Natural killer cell (primary cell): ENCODE results near the gene ERBB4. TPM values are rescaled to one million over a fixed set of nuclear protein-coding genes. Genes with fewer than 3 reads are reported as not detected.

ENCODE experiments used
- ATAC-seq, 3 donors: fragments of 150-1000 bp in 2 of 3; fragments of 200-7000 bp in 1 of 3; cut with Tn5 transposase; 1 replicate in 1 of 3; 2 replicates in 2 of 3; pipeline ENCODE4 v1.10.0; 2021; ENCODE audit warnings: mild to moderate bottlenecking in 2 of 3, moderate library complexity in 2 of 3
- DNase-seq, 2 donors: peaks; one replicate each; pipeline versions ENCODE4 v3.0.0 to v3.0.0-alpha.2; 2013 to 2021; ENCODE audit warnings: mixed read lengths in 1 of 2
- H3K27ac ChIP-seq: one replicate; pipeline ENCODE4 v1.5.1; 2013; ENCODE audit warnings: mild to moderate bottlenecking, low read length
- H3K27me3 ChIP-seq: one replicate; pipeline ENCODE4 v1.6.1; 2013; ENCODE audit warnings: low read length; ENCODE audit not compliant: control insufficient read depth, insufficient read depth
- H3K36me3 ChIP-seq: one replicate; pipeline ENCODE4 v1.6.1; 2013; ENCODE audit warnings: low read length; ENCODE audit not compliant: control insufficient read depth, insufficient read depth
- H3K4me1 ChIP-seq: one replicate; pipeline ENCODE4 v1.6.1; 2013; ENCODE audit warnings: low read length; ENCODE audit not compliant: control insufficient read depth, insufficient read depth
- H3K4me3 ChIP-seq: one replicate; pipeline ENCODE4 v1.5.1; 2013; ENCODE audit warnings: low read length
- H3K9me3 ChIP-seq: one replicate; pipeline ENCODE4 v1.6.1; 2013; ENCODE audit warnings: low read length; ENCODE audit not compliant: control insufficient read depth, insufficient read depth
- H3K27ac Mint-ChIP-seq, 2 donors: one replicate each; pipeline ENCODE4 v1.8.0; 2022; ENCODE audit warnings: mild to moderate bottlenecking in 2 of 2, mixed read lengths in 2 of 2, moderate library complexity in 1 of 2
- H3K27me3 Mint-ChIP-seq, 2 donors: one replicate each; pipeline ENCODE4 v1.8.0; 2022; ENCODE audit warnings: low read depth in 2 of 2, mixed read lengths in 2 of 2
- H3K36me3 Mint-ChIP-seq: one replicate; pipeline ENCODE4 v1.8.0; 2022; ENCODE audit warnings: mixed read lengths
- H3K4me1 Mint-ChIP-seq, 2 donors: one replicate each; pipeline ENCODE4 v1.8.0; 2022; ENCODE audit warnings: mixed read lengths in 2 of 2
- H3K4me3 Mint-ChIP-seq: one replicate; pipeline ENCODE4 v1.8.0; 2022; ENCODE audit warnings: mild to moderate bottlenecking, moderate library complexity, mixed read lengths
- H3K9me3 Mint-ChIP-seq, 2 donors: one replicate each; pipeline ENCODE4 v1.8.0; 2022; ENCODE audit warnings: mixed read lengths in 2 of 2
- CTCF ChIP-seq: fragments of 200-600 bp; IDR thresholded peaks from one replicate; pipeline ENCODE4 v1.8.0; 2022; ENCODE audit warnings: antibody characterized with exemption
- WGBS: methylation state at CpG from one replicate; pipeline ENCODE4 v1.1.7; 2013; ENCODE audit warnings: missing lambda C conversion rate; ENCODE audit not compliant: insufficient coverage; 5-methylcytosine and 5-hydroxymethylcytosine counted together
- intact Hi-C: fragments of 100-400 bp; cut with micrococcal nuclease; formaldehyde crosslinking; loops from one replicate; pipeline ENCODE4 v1.14.2; 2022
- total RNA-seq, 4 donors: library from RNA; stranded (reverse); fragments of 120-200 nt in 1 of 4; gene quantifications; one replicate each; pipeline versions ENCODE4 v1.2.3 to v1.2.4, GENCODE V29; 2013 to 2022

ERBB4 gene
- total RNA-seq, 3 donors from 2014 or later (not counting 1 experiment from before 2014, with no cell fraction given) = 0.08 TPM; not detected in 2

- intact Hi-C loops = no loop called here
- Mint-ChIP-seq H3K9me3 (peaks cover 4 to 10% of the 10 kb centered on the region in 2 donors), H3K27ac (no peak overlapping the region), H3K4me1 (no peaks in the 10 kb centered on the region), H3K36me3 (no peaks in the 10 kb centered on the region), H3K4me3 (no peak overlapping the region), H3K27me3 (no peaks in the 10 kb centered on the region)
- TF ChIP-seq CTCF = no peak
- Histone ChIP-seq H3K27me3 (no peaks in the 10 kb centered on the region), H3K27ac (no peak overlapping the region), H3K36me3 (no peaks in the 10 kb centered on the region), H3K4me1 (no peaks in the 10 kb centered on the region), H3K4me3 (no peak overlapping the region), H3K9me3 (no peaks in the 10 kb centered on the region)
- no CpG with 5 or more reads among the region's 1 CpG for WGBS
- DNase-seq (no peak), ATAC-seq (no peak)
Observed at GRCh38 chr2:211816754-211817153, 721.8 kb downstream of the ERBB4 start.

- H3K9me3 Mint-ChIP-seq = peaks cover 6 to 11% of the 10 kb centered on the region in 2 donors
- H3K27me3 Mint-ChIP-seq = no peaks in the 10 kb centered on the region
- H3K4me3 Mint-ChIP-seq = no peak overlapping the region
Observed at GRCh38 chr2:211812587-211812986, 726.0 kb downstream of the ERBB4 start.

GRCh38 chr2:211802666-211803065, 735.9 kb downstream of the ERBB4 start:
- Histone ChIP-seq H3K9me3 (no peaks in the 10 kb centered on the region), H3K27ac (no peak overlapping the region), H3K27me3 (no peaks in the 10 kb centered on the region), H3K4me1 (no peaks in the 10 kb centered on the region), H3K36me3 (no peaks in the 10 kb centered on the region), H3K4me3 (no peak overlapping the region)
- Mint-ChIP-seq H3K4me3 (no peak overlapping the region), H3K9me3 (peaks cover 5 to 9% of the 10 kb centered on the region in 2 donors), H3K27ac (no peak overlapping the region), H3K36me3 (no peaks in the 10 kb centered on the region), H3K27me3 (no peaks in the 10 kb centered on the region), H3K4me1 (no peaks in the 10 kb centered on the region)
- WGBS = 90% methylated on average over 4 of the region's 4 CpGs
- no peak for ATAC-seq
- DNase-seq = no peak
- no peak for TF ChIP-seq CTCF
- intact Hi-C loops = no loop called here

More at GRCh38 chr2:211812587-211812986, 726.0 kb downstream of the ERBB4 start:
- Histone ChIP-seq H3K4me3 (no peak overlapping the region), H3K36me3 (no peaks in the 10 kb centered on the region), H3K27ac (no peak overlapping the region), H3K27me3 (no peaks in the 10 kb centered on the region), H3K9me3 (no peaks in the 10 kb centered on the region), H3K4me1 (no peaks in the 10 kb centered on the region)
- intact Hi-C loops = no loop called here
- 68% methylated on average over 4 of the region's 4 CpGs for WGBS
- H3K4me1 Mint-ChIP-seq = no peaks in the 10 kb centered on the region
- no peaks in the 10 kb centered on the region for H3K36me3 Mint-ChIP-seq
- ATAC-seq = no peak
- no peak overlapping the region for H3K27ac Mint-ChIP-seq
- DNase-seq = no peak
- no peak for TF ChIP-seq CTCF

- Histone ChIP-seq H3K4me1 (no peaks in the 10 kb centered on the region), H3K9me3 (no peaks in the 10 kb centered on the region), H3K27me3 (no peaks in the 10 kb centered on the region), H3K36me3 (no peaks in the 10 kb centered on the region), H3K27ac (no peak overlapping the region), H3K4me3 (no peak overlapping the region)
- H3K4me1 Mint-ChIP-seq = no peaks in the 10 kb centered on the region
- no peak overlapping the region for H3K27ac Mint-ChIP-seq
- no peak for ATAC-seq
- TF ChIP-seq CTCF = no peak
- 71% methylated on average over 1 of the region's 1 CpG for WGBS
- intact Hi-C loops = no loop called here
- no peaks in the 10 kb centered on the region for H3K36me3 Mint-ChIP-seq
- H3K9me3 Mint-ChIP-seq = peaks cover 2 to 5% of the 10 kb centered on the region in 2 donors
- no peak overlapping the region for H3K4me3 Mint-ChIP-seq
- no peaks in the 10 kb centered on the region for H3K27me3 Mint-ChIP-seq
- DNase-seq = no peak
Observed at GRCh38 chr2:211800001-211800400, 738.6 kb downstream of the ERBB4 start.
